DND-41 (cell line): Measurements from ENCODE around the gene RALGPS1.

Experiments used
- ATAC-seq: fragments of 200-7000 bp; cut with Tn5 transposase; 3 replicates; pipeline ENCODE4 v1.9.1; 2021; ENCODE audit warnings: low read depth; ENCODE audit not compliant: insufficient read depth
- DNase-seq: peaks from one replicate; pipeline ENCODE4 v3.0.0-alpha.2; 2020
- H2AFZ ChIP-seq: 2 replicates; pipeline ENCODE4 v1.6.0; 2012; ENCODE audit warnings: low read depth, low read length
- H3K27ac ChIP-seq: 2 replicates; pipeline ENCODE4 v1.5.1; 2012; ENCODE audit warnings: low read length, inconsistent platforms
- H3K27me3 ChIP-seq: fragments of 200-600 bp; sonication (generic); 2 replicates; pipeline ENCODE4 v1.6.0; 2012; ENCODE audit warnings: low read length, mild to moderate bottlenecking, inconsistent platforms; ENCODE audit not compliant: insufficient read depth, poor library complexity
- H3K36me3 ChIP-seq: 2 replicates; pipeline ENCODE4 v1.5.1; 2012; ENCODE audit warnings: low read length, inconsistent platforms; ENCODE audit not compliant: insufficient read depth
- H3K4me1 ChIP-seq: 2 replicates; pipeline ENCODE4 v1.5.1; 2012; ENCODE audit warnings: mild to moderate bottlenecking, low read length; ENCODE audit not compliant: insufficient read depth
- H3K4me2 ChIP-seq: 2 replicates; pipeline ENCODE4 v1.6.0; 2012; ENCODE audit warnings: mild to moderate bottlenecking, moderate library complexity, low read length, inconsistent platforms; ENCODE audit not compliant: insufficient read depth
- H3K4me3 ChIP-seq, 2 experiments: fragments of 200-600 bp in 1 of 2; shearing (Covaris generic) in 1 of 2; 2 replicates each; pipeline ENCODE4 v1.5.1; 2012 to 2016; ENCODE audit warnings: inconsistent platforms in 2 of 2, low read length in 2 of 2, mild to moderate bottlenecking in 2 of 2, low read depth in 1 of 2, moderate library complexity in 1 of 2
- H3K79me2 ChIP-seq: 2 replicates; pipeline ENCODE4 v1.6.0; 2012; ENCODE audit warnings: low read length, inconsistent platforms; ENCODE audit not compliant: insufficient read depth
- H3K9ac ChIP-seq: 2 replicates; pipeline ENCODE4 v1.6.0; 2012; ENCODE audit warnings: low read depth, mild to moderate bottlenecking, inconsistent platforms, low read length, moderate library complexity
- H3K9me3 ChIP-seq: 2 replicates; pipeline ENCODE4 v1.5.1; 2012; ENCODE audit warnings: low read length, moderate library complexity, mild to moderate bottlenecking, inconsistent platforms; ENCODE audit not compliant: insufficient read depth, severe bottlenecking
- H4K20me1 ChIP-seq: 2 replicates; pipeline ENCODE4 v1.6.0; 2012; ENCODE audit warnings: low read length; ENCODE audit not compliant: insufficient read depth
- EZH2 ChIP-seq: IDR thresholded peaks from 3 replicates; pipeline ENCODE4 v1.6.1; 2012; ENCODE audit warnings: borderline replicate concordance, low read depth, mild to moderate bottlenecking, moderate library complexity, low read length, inconsistent platforms; ENCODE audit not compliant: severe bottlenecking
- TF ChIP-seq, protein P1 (sequence below): IDR thresholded peaks from 2 replicates; pipeline ENCODE4 v1.5.1; 2012; ENCODE audit warnings: borderline replicate concordance, low read length, moderate library complexity, mild to moderate bottlenecking; ENCODE audit not compliant: poor library complexity, severe bottlenecking; ENCODE audit errors: extremely low read depth

RALGPS1 gene

GRCh38 chr9:127153501-127153900 lies 238.9 kb downstream of the RALGPS1 start:
- Histone ChIP-seq H3K4me1 (no peaks in the 10 kb centered on the region), H3K4me2 (no peak overlapping the region), H4K20me1 (peaks cover 6% of the 10 kb centered on the region; the same call in 1 of the 2 replicates), H3K27me3 (peaks cover 21% of the 10 kb centered on the region), H3K36me3 (no peaks in the 10 kb centered on the region), H3K9ac (no peak overlapping the region), H3K79me2 (no peaks in the 10 kb centered on the region), H2AFZ (no peak overlapping the region), H3K4me3 (no peak overlapping the region), H3K27ac (no peak overlapping the region), H3K9me3 (no peaks in the 10 kb centered on the region)
- DNase-seq (no peak), ATAC-seq (no peak)
- TF ChIP-seq EZH2, result no peak
- TF ChIP-seq, protein P1, sequence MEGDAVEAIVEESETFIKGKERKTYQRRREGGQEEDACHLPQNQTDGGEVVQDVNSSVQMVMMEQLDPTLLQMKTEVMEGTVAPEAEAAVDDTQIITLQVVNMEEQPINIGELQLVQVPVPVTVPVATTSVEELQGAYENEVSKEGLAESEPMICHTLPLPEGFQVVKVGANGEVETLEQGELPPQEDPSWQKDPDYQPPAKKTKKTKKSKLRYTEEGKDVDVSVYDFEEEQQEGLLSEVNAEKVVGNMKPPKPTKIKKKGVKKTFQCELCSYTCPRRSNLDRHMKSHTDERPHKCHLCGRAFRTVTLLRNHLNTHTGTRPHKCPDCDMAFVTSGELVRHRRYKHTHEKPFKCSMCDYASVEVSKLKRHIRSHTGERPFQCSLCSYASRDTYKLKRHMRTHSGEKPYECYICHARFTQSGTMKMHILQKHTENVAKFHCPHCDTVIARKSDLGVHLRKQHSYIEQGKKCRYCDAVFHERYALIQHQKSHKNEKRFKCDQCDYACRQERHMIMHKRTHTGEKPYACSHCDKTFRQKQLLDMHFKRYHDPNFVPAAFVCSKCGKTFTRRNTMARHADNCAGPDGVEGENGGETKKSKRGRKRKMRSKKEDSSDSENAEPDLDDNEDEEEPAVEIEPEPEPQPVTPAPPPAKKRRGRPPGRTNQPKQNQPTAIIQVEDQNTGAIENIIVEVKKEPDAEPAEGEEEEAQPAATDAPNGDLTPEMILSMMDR, result no peak

- Histone ChIP-seq H3K27me3 (peaks cover 21% of the 10 kb centered on the region), H3K4me3 (no peak overlapping the region), H3K9ac (no peak overlapping the region), H2AFZ (no peak overlapping the region), H3K79me2 (no peaks in the 10 kb centered on the region), H3K36me3 (no peaks in the 10 kb centered on the region), H4K20me1 (peaks cover 6% of the 10 kb centered on the region; the same call in 1 of the 2 replicates), H3K9me3 (no peaks in the 10 kb centered on the region), H3K4me1 (no peaks in the 10 kb centered on the region), H3K4me2 (no peak overlapping the region), H3K27ac (no peak overlapping the region)
- TF ChIP-seq, protein P1, result no peak
- TF ChIP-seq EZH2, result no peak
- ATAC-seq (no peak), DNase-seq (no peak)
Observed at GRCh38 chr9:127154003-127154389, 239.4 kb downstream of the RALGPS1 start.

- Histone ChIP-seq H3K27me3 (peaks cover 21% of the 10 kb centered on the region), H2AFZ (no peak overlapping the region), H3K36me3 (no peaks in the 10 kb centered on the region), H4K20me1 (peaks cover 6% of the 10 kb centered on the region; the same call in 1 of the 2 replicates), H3K79me2 (no peaks in the 10 kb centered on the region), H3K9me3 (no peaks in the 10 kb centered on the region), H3K9ac (no peak overlapping the region), H3K4me1 (no peaks in the 10 kb centered on the region), H3K4me2 (no peak overlapping the region), H3K4me3 (no peak overlapping the region), H3K27ac (no peak overlapping the region)
- no peak for TF ChIP-seq EZH2
- TF ChIP-seq, protein P1, result no peak
- ATAC-seq, result no peak
- DNase-seq, result no peak
Observed at GRCh38 chr9:127154390-127155191, 240.0 kb downstream of the RALGPS1 start.
